DND-41 (cell line): ENCODE results near the gene ZFYVE26.

Experiments used
- ATAC-seq: fragments of 200-7000 bp; cut with Tn5 transposase; 3 replicates; pipeline ENCODE4 v1.9.1; 2021; ENCODE audit warnings: low read depth; ENCODE audit not compliant: insufficient read depth
- DNase-seq: peaks from one replicate; pipeline ENCODE4 v3.0.0-alpha.2; 2020
- H2AFZ ChIP-seq: 2 replicates; pipeline ENCODE4 v1.6.0; 2012; ENCODE audit warnings: low read depth, low read length
- H3K27ac ChIP-seq: 2 replicates; pipeline ENCODE4 v1.5.1; 2012; ENCODE audit warnings: low read length, inconsistent platforms
- H3K27me3 ChIP-seq: fragments of 200-600 bp; sonication (generic); 2 replicates; pipeline ENCODE4 v1.6.0; 2012; ENCODE audit warnings: low read length, mild to moderate bottlenecking, inconsistent platforms; ENCODE audit not compliant: insufficient read depth, poor library complexity
- H3K36me3 ChIP-seq: 2 replicates; pipeline ENCODE4 v1.5.1; 2012; ENCODE audit warnings: low read length, inconsistent platforms; ENCODE audit not compliant: insufficient read depth
- H3K4me1 ChIP-seq: 2 replicates; pipeline ENCODE4 v1.5.1; 2012; ENCODE audit warnings: mild to moderate bottlenecking, low read length; ENCODE audit not compliant: insufficient read depth
- H3K4me2 ChIP-seq: 2 replicates; pipeline ENCODE4 v1.6.0; 2012; ENCODE audit warnings: mild to moderate bottlenecking, moderate library complexity, low read length, inconsistent platforms; ENCODE audit not compliant: insufficient read depth
- H3K4me3 ChIP-seq, 2 experiments: fragments of 200-600 bp in 1 of 2; shearing (Covaris generic) in 1 of 2; 2 replicates each; pipeline ENCODE4 v1.5.1; 2012 to 2016; ENCODE audit warnings: inconsistent platforms in 2 of 2, low read length in 2 of 2, mild to moderate bottlenecking in 2 of 2, low read depth in 1 of 2, moderate library complexity in 1 of 2
- H3K79me2 ChIP-seq: 2 replicates; pipeline ENCODE4 v1.6.0; 2012; ENCODE audit warnings: low read length, inconsistent platforms; ENCODE audit not compliant: insufficient read depth
- H3K9ac ChIP-seq: 2 replicates; pipeline ENCODE4 v1.6.0; 2012; ENCODE audit warnings: low read depth, mild to moderate bottlenecking, inconsistent platforms, low read length, moderate library complexity
- H3K9me3 ChIP-seq: 2 replicates; pipeline ENCODE4 v1.5.1; 2012; ENCODE audit warnings: low read length, moderate library complexity, mild to moderate bottlenecking, inconsistent platforms; ENCODE audit not compliant: insufficient read depth, severe bottlenecking
- H4K20me1 ChIP-seq: 2 replicates; pipeline ENCODE4 v1.6.0; 2012; ENCODE audit warnings: low read length; ENCODE audit not compliant: insufficient read depth
- EZH2 ChIP-seq: IDR thresholded peaks from 3 replicates; pipeline ENCODE4 v1.6.1; 2012; ENCODE audit warnings: borderline replicate concordance, low read depth, mild to moderate bottlenecking, moderate library complexity, low read length, inconsistent platforms; ENCODE audit not compliant: severe bottlenecking
- TF ChIP-seq, protein P1 (sequence below): IDR thresholded peaks from 2 replicates; pipeline ENCODE4 v1.5.1; 2012; ENCODE audit warnings: borderline replicate concordance, low read length, moderate library complexity, mild to moderate bottlenecking; ENCODE audit not compliant: poor library complexity, severe bottlenecking; ENCODE audit errors: extremely low read depth

The ZFYVE26 gene

DNA sequence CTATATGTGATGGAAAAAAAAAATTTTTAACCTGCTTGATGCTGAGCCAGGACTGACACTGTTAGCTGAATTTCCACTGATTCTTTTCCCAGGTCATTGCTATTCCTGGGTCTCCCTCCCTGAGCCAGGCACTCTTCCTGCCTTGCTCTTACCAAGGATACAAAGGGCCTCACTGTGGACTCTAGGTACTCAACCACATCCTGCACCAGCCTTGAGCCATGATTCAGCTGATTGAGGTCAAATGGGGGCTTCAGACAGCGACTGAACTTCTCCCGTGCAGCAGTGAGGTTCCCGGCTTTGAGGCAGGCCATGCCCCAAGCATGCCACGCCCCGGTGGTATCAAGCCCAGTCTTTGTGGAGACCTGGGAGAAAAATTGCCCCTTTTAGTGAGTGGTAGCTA is 54.3 kb downstream of the ZFYVE26 start:
- DNase-seq, result no peak
- no peak overlapping the region for H3K4me2 ChIP-seq
- no peak overlapping the region for H3K4me3 ChIP-seq
- H3K27ac ChIP-seq, result no peak overlapping the region
- H2AFZ ChIP-seq, result no peak overlapping the region
- no peaks in the 10 kb centered on the region for H4K20me1 ChIP-seq
- H3K79me2 ChIP-seq, result no peaks in the 10 kb centered on the region
- no peak overlapping the region for H3K9ac ChIP-seq
- H3K9me3 ChIP-seq, result no peaks in the 10 kb centered on the region
- no peaks in the 10 kb centered on the region for H3K27me3 ChIP-seq
- no peaks in the 10 kb centered on the region for H3K4me1 ChIP-seq
- peaks cover 58% of the 10 kb centered on the region for H3K36me3 ChIP-seq
- TF ChIP-seq, protein P1, sequence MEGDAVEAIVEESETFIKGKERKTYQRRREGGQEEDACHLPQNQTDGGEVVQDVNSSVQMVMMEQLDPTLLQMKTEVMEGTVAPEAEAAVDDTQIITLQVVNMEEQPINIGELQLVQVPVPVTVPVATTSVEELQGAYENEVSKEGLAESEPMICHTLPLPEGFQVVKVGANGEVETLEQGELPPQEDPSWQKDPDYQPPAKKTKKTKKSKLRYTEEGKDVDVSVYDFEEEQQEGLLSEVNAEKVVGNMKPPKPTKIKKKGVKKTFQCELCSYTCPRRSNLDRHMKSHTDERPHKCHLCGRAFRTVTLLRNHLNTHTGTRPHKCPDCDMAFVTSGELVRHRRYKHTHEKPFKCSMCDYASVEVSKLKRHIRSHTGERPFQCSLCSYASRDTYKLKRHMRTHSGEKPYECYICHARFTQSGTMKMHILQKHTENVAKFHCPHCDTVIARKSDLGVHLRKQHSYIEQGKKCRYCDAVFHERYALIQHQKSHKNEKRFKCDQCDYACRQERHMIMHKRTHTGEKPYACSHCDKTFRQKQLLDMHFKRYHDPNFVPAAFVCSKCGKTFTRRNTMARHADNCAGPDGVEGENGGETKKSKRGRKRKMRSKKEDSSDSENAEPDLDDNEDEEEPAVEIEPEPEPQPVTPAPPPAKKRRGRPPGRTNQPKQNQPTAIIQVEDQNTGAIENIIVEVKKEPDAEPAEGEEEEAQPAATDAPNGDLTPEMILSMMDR, result no peak
- no peak for TF ChIP-seq EZH2
- no peak for ATAC-seq

DNA sequence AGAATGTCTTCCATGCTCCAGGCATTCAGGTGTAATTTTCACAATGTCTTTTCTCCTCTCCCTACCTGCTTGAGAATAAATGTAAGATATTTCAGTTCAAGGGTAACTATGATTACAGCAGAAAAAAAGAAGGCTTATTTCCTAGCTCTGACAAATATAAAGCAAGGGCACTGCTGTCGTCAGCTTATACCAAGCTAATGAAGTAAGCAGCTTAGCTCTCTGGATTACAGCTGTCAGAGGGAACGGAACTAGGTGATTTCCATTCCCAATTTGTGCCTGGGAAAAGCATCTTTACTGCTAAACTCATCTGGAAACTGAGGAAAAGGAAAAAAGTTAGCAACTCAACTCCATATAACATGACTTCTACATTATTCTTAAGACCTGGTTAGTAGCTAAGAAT is 56.5 kb downstream of the ZFYVE26 start:
- no peak for ATAC-seq
- H3K27me3 ChIP-seq, result no peaks in the 10 kb centered on the region
- no peaks in the 10 kb centered on the region for H3K79me2 ChIP-seq
- no peak overlapping the region for H3K9ac ChIP-seq
- DNase-seq, result no peak
- H3K27ac ChIP-seq, result no peak overlapping the region
- no peaks in the 10 kb centered on the region for H4K20me1 ChIP-seq
- H3K9me3 ChIP-seq, result no peaks in the 10 kb centered on the region
- H3K4me1 ChIP-seq, result no peaks in the 10 kb centered on the region
- TF ChIP-seq EZH2, result no peak
- TF ChIP-seq, protein P1, result no peak
- no peak overlapping the region for H3K4me3 ChIP-seq
- no peak overlapping the region for H2AFZ ChIP-seq
- H3K4me2 ChIP-seq, result no peak overlapping the region
- H3K36me3 ChIP-seq, result peaks cover 59% of the 10 kb centered on the region

DNA sequence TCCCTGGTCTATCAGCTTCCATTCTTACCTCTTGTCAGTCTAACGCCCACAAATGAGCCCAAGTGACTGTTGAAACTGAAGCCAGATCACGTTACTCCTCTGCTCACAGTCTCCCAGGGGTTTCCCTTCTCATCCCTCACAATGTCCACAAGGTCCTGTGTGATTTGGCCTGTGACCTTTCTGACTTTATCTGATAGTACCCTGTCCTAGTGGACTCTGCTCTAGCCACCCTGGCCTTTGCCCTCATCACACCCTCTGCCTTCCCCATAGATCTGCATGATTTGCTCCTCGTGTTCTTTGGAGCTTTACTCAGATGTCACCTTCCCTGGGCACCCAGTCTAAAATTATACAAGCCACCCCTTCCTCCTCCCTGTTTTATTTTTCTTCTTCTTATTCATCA is 59.2 kb downstream of the ZFYVE26 start:
- TF ChIP-seq, protein P1, result no peak
- no peak for TF ChIP-seq EZH2
- H3K27me3 ChIP-seq, result no peaks in the 10 kb centered on the region
- no peak for ATAC-seq
- H3K4me2 ChIP-seq, result no peak overlapping the region
- DNase-seq, result no peak
- peaks cover 59% of the 10 kb centered on the region for H3K36me3 ChIP-seq
- H3K79me2 ChIP-seq, result no peaks in the 10 kb centered on the region
- H3K27ac ChIP-seq, result no peak overlapping the region
- no peak overlapping the region for H2AFZ ChIP-seq
- H3K4me1 ChIP-seq, result no peaks in the 10 kb centered on the region
- H4K20me1 ChIP-seq, result no peaks in the 10 kb centered on the region
- no peak overlapping the region for H3K4me3 ChIP-seq
- no peaks in the 10 kb centered on the region for H3K9me3 ChIP-seq
- no peak overlapping the region for H3K9ac ChIP-seq

DNA sequence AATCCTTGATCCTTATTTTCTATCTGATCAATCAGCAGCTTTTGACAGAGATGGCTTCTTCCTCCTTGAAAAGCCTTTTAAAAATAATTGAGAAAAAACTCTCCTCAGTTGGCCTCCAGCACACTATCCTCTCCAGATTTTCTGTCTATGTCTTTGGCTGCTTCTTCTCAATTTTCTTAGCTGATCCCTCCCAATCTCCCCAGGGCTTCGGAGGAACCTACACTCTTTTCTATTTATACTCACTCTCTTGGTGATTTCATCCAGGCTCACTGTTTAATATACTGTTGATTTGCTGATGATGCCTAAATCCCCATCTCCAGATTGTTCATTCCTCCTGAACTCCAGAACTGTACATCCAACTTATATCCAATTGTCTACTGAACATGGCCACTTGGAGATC is 59.9 kb downstream of the ZFYVE26 start:
- Histone ChIP-seq H3K4me3 (no peak overlapping the region), H2AFZ (no peak overlapping the region), H3K27ac (no peak overlapping the region), H3K36me3 (peaks cover 62% of the 10 kb centered on the region), H3K9ac (no peak overlapping the region), H3K27me3 (no peaks in the 10 kb centered on the region), H3K4me1 (no peaks in the 10 kb centered on the region), H3K9me3 (no peaks in the 10 kb centered on the region), H4K20me1 (no peaks in the 10 kb centered on the region), H3K4me2 (no peak overlapping the region), H3K79me2 (no peaks in the 10 kb centered on the region)
- ATAC-seq, result no peak
- TF ChIP-seq, protein P1, result no peak
- no peak for TF ChIP-seq EZH2
- DNase-seq, result no peak
